GM18505 (cell line): ENCODE results near the gene FGD2.

Source experiments
- ATAC-seq: cut with Tn5 transposase; IDR thresholded peaks from one replicate; pipeline ENCODE4 v1.9.1; 2021; ENCODE audit not compliant: unreplicated experiment
- POLR2A ChIP-seq: IDR thresholded peaks from 4 replicates; pipeline ENCODE4 v1.6.1; 2011; ENCODE audit warnings: borderline replicate concordance; ENCODE audit not compliant: insufficient read depth, insufficient read length; ENCODE audit errors: extremely low read depth

FGD2 gene

GRCh38 chr6:37011656-37012378 lies 6.4 kb downstream of the FGD2 start:
- no peak for TF ChIP-seq POLR2A

GRCh38 chr6:37013516-37014491 lies 8.3 kb downstream of the FGD2 start:
- ATAC-seq = no peak
- TF ChIP-seq POLR2A = no peak

More at GRCh38 chr6:37011656-37012378, 6.4 kb downstream of the FGD2 start:
- no peak for ATAC-seq

DNA sequence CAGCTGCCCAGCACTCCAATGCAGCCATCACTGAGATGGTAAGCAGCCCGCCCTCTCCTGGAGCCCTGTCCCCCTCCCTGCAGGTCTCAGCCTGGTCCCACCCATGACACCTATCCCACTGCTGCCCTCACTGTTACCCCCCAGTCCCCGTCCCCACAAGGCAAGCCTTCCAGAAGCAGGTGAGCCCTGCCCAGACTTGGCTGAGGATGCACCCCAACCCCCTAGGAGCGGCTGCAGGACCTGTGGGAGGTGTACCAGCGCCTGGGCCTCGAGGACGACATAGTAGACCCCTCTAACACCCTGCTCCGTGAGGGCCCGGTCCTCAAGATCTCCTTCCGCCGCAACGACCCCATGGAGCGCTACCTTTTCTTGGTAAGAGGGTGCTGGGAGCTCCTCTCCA lies 9.2 kb downstream of the FGD2 start:
- TF ChIP-seq POLR2A = no peak
- ATAC-seq = no peak

DNA sequence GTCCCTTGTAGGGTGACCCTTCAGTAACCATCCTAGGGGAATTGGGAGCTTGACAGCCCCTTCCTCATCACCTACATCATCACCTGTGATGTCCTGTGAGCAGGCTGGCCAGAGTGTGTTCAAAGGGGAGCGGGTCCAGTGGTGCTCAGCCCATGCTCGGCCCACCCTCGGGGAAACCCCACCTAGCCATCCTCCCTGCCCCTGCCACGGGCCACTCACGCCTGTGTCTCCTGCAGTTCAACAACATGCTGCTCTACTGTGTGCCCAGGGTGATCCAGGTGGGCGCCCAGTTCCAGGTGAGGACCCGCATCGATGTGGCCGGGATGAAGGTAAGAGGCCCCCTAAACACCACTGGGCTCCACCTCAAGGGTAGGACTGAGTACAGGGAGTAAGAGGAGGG lies 10.1 kb downstream of the FGD2 start:
- no peak for TF ChIP-seq POLR2A
- no peak for ATAC-seq

GRCh38 chr6:37016995-37017394 lies 11.5 kb downstream of the FGD2 start:
- no peak for ATAC-seq
- TF ChIP-seq POLR2A = no peak

DNA sequence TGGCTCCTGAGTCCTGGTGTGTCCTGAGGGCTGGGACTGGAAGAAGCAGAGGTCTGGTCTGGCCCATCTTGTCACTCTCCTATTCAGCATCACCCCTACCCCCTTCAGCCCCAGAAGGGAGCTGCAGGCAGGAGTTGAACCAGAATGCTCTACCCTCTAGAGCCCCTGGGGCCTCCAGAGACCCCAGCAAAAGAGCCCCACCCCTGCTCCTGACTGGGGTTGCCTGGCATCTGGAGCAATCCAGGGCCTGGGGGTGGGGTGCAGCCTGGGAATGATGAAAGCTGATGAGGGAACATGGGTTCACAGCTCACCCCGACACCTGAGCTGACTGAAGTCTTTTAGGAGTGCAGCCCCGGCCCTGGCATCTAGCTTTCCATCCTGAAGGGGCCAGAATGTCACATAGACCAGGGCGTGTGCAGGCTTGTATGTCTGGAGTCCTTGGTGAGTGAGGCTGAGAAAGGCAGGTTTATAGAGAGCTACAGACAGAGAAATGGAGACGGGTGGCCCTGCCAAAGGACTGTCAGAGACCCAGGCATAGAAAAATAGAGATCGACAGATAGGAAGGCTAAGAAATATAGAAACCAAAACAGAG lies 12.2 kb downstream of the FGD2 start:
- no peak for TF ChIP-seq POLR2A
- ATAC-seq = no peak

- TF ChIP-seq POLR2A = no peak
These were observed 13.0 kb downstream of the FGD2 start for GRCh38 chr6:37018198-37019064.

DNA sequence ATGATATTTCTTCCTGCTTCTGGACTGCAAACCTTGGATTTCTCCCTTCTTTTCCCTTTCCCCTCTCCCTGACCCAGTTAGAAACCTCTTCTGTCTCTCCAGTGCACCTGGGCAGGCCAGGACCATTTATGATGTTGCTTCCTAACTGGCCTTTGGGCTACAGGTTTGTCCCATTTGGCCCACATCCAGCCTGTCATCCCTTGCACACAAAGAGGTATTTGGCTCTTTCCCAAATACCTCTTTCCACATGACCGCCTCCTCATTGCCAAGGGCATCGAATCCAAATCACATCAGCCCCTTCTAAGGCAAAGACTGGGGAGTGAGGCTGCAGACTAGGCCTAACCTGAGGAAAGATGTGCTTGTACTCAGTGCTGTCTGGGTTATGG lies 13.6 kb downstream of the FGD2 start:
- no peak for TF ChIP-seq POLR2A
- no peak for ATAC-seq

More at GRCh38 chr6:37018198-37019064, 13.0 kb downstream of the FGD2 start:
- ATAC-seq = peak; percentile 85

DNA sequence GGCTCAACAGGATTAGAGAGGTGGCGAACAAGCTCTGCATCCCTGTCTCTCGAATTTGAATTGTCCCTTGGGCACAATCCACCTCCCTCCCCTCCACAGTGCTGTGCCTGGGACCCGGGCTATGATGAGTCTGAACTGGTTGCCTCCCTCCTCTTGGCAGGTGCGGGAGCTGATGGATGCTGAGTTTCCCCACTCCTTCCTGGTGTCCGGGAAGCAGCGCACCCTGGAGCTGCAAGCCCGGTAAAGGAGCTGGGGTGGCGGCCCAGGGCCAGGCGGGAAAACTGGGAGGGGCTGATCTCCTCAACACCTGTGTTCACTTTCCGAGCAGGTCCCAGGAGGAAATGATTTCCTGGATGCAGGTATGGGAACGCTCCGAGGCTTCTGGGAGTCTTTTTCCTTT lies 14.9 kb downstream of the FGD2 start:
- TF ChIP-seq POLR2A = no peak
- no peak for ATAC-seq

DNA sequence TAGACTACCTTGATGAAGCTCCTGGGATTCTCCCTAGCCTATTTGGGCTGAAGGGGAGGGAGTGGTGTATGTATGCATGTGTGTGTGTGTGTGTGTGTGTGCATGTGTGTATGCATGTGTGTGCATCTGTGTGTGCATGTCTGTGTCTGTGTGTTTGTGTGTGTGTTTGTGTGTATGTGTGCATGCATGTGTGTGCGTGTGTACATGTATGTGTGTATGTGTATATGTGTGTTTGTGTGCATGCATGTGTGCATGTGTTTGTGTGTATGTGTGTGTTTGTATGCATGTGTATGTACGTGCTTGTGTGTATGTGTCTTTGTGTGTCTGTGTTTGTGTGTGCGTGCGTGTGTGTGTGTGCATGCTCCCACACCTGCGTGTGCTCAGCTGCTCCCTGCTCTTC lies 15.4 kb downstream of the FGD2 start:
- no peak for ATAC-seq
- TF ChIP-seq POLR2A = no peak

DNA sequence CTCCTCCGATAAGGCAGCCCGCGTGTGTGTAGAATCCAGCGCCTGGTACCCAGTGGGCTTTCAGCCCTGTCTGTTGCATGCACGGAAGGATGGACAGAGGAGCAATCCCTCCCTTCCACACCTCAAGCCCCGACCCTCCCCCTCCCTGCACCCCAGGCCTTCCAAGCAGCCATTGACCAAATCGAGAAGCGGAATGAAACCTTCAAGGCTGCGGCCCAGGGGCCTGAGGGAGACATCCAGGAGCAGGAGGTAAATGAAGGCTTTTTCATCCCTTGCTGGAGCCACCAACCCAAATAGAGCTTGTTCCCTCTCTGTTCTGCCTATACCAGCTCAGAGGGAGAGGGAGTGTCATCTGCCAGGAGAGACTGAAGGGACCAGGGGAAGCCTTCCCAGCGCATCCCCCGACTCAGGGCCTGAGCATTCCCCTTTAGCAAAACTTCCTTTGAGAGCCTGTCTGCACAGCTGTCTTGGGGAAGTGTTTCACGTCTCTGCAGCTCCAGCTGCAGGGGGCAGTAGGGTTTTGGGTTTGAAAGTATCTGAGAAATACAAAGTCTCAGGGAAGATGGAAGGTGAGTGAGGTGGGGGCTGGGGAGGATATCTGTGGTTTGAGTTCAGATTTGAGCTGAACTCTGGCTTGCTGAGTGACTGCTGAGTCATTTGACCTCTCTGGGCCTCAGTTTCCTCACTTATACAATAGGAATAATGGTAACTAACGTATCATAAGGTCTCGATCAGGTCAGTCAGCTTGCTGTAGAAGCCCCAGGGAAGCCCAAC lies 16.1 kb downstream of the FGD2 start:
- no peak for TF ChIP-seq POLR2A
- ATAC-seq = no peak
